ENCODE data around the gene MAN2A2.

Gene MAN2A2

GRCh38 chr15:90966262-90966661, 63.2 kb downstream of the MAN2A2 start:
- DNase-seq (ENCODE audit: low spot score) = no peak

GRCh38 chr15:90967206-90967605, 64.1 kb downstream of the MAN2A2 start:
- DNase-seq (ENCODE audit: low spot score) = no peak

GRCh38 chr15:90968434-90968833, 65.3 kb downstream of the MAN2A2 start:
- no peak for DNase-seq (ENCODE audit: low spot score)

GRCh38 chr15:90970274-90970673, 67.2 kb downstream of the MAN2A2 start:
- no peak for DNase-seq (ENCODE audit: low spot score)

- no peak for DNase-seq (ENCODE audit: low spot score)
Observed at GRCh38 chr15:90972133-90972532, 69.0 kb downstream of the MAN2A2 start.
